ENCODE data around the gene RCAN1. TPM values are rescaled to one million over a fixed set of nuclear protein-coding genes. Genes with fewer than 3 reads are reported as not detected.

The RCAN1 gene
- polyA plus RNA-seq, 3 donors: 5.2 to 17.5 (median 15.1) TPM

DNA sequence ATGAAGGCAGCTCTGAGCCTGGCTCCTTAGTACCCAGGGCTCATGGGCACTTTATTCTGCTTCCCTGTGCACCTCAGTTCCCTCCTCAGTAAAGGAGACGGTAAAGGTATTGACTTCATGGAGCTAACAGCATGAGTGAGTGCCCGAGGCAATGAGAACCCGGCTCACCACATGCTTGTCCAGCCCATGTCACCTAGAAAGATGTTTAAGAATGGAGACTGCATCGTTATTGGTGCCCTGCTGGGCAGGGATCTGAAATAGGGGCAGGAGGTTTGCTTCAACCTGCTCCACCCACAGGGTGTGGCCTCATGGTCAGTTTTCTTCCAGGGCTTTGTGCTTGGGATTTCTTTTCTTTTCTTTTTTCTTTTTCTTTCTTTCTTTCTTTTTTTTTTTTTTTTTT lies 95.9 kb downstream of the RCAN1 start:
- no peak for DNase-seq
- Histone ChIP-seq H3K27ac (ENCODE audit: low read depth in 1 of 2, low read length in 2 of 2) (peak overlapping the region in 1 of 2 donors; percentile 82), H3K4me1 (ENCODE audit: control insufficient read depth in 1 of 2, insufficient read depth in 2 of 2, low read length in 2 of 2) (peaks cover 67 to 71% of the 10 kb centered on the region in 2 donors), H2AFZ (ENCODE audit: insufficient read depth, low read depth, low read length, poor library complexity, severe bottlenecking) (no peak overlapping the region), H3K27me3 (ENCODE audit: control insufficient read depth in 2 of 2, insufficient read depth in 2 of 2, low read length in 2 of 2) (no peaks in the 10 kb centered on the region), H3K4me2 (replicated peaks; ENCODE audit: extremely low read depth, low read length, poor library complexity, severe bottlenecking) (no peak overlapping the region), H4K20me1 (ENCODE audit: insufficient read depth, low read length) (no peaks in the 10 kb centered on the region), H3K36me3 (replicated peaks in 1 of 2; ENCODE audit: control insufficient read depth in 1 of 2, insufficient read depth in 2 of 2, low read length in 2 of 2) (peaks cover 0 to 5% of the 10 kb centered on the region in 2 donors), H3K9me3 (replicated peaks in 1 of 2; ENCODE audit: control insufficient read depth in 1 of 2, insufficient read depth in 1 of 2, low read length in 2 of 2) (no peaks in the 10 kb centered on the region), H3K79me2 (ENCODE audit: insufficient read depth, low read length) (peaks cover 14% of the 10 kb centered on the region), H3K4me3 (replicated peaks in 1 of 3; ENCODE audit: low read depth in 2 of 3, low read length in 3 of 3) (no peak overlapping the region), H3K9ac (ENCODE audit: insufficient read depth, low read length, poor library complexity, severe bottlenecking) (no peak overlapping the region)
- H3K4me1 Mint-ChIP-seq: peaks cover 74% of the 10 kb centered on the region
- peaks cover 20 to 34% of the 10 kb centered on the region in 2 donors for H3K36me3 Mint-ChIP-seq
- 90% methylated on average over 2 of the region's 4 CpGs for WGBS (ENCODE audit: insufficient coverage)
- peaks cover 0 to 2% (median 0%) of the 10 kb centered on the region in 3 donors for H3K27me3 Mint-ChIP-seq (ENCODE audit: low read depth in 3 of 3)
- intact Hi-C loops (cut with micrococcal nuclease): no loop called here
- H3K4me3 Mint-ChIP-seq: no peak overlapping the region
- H3K27ac Mint-ChIP-seq: peak overlapping the region; percentile 24 to 87 (median 68)
- TF ChIP-seq, protein P1, sequence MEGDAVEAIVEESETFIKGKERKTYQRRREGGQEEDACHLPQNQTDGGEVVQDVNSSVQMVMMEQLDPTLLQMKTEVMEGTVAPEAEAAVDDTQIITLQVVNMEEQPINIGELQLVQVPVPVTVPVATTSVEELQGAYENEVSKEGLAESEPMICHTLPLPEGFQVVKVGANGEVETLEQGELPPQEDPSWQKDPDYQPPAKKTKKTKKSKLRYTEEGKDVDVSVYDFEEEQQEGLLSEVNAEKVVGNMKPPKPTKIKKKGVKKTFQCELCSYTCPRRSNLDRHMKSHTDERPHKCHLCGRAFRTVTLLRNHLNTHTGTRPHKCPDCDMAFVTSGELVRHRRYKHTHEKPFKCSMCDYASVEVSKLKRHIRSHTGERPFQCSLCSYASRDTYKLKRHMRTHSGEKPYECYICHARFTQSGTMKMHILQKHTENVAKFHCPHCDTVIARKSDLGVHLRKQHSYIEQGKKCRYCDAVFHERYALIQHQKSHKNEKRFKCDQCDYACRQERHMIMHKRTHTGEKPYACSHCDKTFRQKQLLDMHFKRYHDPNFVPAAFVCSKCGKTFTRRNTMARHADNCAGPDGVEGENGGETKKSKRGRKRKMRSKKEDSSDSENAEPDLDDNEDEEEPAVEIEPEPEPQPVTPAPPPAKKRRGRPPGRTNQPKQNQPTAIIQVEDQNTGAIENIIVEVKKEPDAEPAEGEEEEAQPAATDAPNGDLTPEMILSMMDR (IDR thresholded peaks at IDR 0.05): no peak
- no peaks in the 10 kb centered on the region for H3K9me3 Mint-ChIP-seq

DNA sequence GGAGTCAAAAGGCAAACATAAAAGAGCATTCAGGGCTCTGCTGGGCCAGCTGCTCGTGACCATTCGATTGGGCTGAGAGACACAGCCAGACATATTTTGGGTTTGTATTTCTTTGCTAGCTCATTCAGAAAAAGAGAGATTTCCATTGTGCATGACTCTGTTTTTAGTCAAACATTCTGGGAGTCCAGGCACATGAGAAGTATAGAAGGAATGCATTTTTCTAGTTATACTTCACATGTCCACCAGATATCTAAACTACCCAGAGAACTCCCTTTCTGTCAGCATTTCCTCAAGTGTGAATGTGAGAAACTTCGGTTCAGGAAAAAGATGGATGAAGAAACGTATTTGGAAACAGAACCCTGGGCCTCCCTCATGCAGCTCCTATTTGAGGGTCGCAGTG lies 96.6 kb downstream of the RCAN1 start:
- no peak overlapping the region for H2AFZ ChIP-seq (ENCODE audit: insufficient read depth, low read depth, low read length, poor library complexity, severe bottlenecking)
- Mint-ChIP-seq H3K36me3 (peaks cover 20 to 34% of the 10 kb centered on the region in 2 donors), H3K4me3 (no peak overlapping the region), H3K9me3 (no peaks in the 10 kb centered on the region), H3K4me1 (peaks cover 80% of the 10 kb centered on the region), H3K27me3 (ENCODE audit: low read depth in 3 of 3) (peaks cover 0 to 2% (median 0%) of the 10 kb centered on the region in 3 donors), H3K27ac (peak overlapping the region in 6 of 7 donors; percentile 81 to 91 (median 88))
- H3K27me3 ChIP-seq (ENCODE audit: control insufficient read depth in 2 of 2, insufficient read depth in 2 of 2, low read length in 2 of 2): no peaks in the 10 kb centered on the region
- H3K36me3 ChIP-seq (replicated peaks in 1 of 2; ENCODE audit: control insufficient read depth in 1 of 2, insufficient read depth in 2 of 2, low read length in 2 of 2): peaks cover 0 to 5% of the 10 kb centered on the region in 2 donors
- H3K4me3 ChIP-seq (replicated peaks in 1 of 3; ENCODE audit: low read depth in 2 of 3, low read length in 3 of 3): peak overlapping the region in 1 of 3 experiments; percentile 22
- peak overlapping the region; percentile 54 to 82 for H3K27ac ChIP-seq (ENCODE audit: low read depth in 1 of 2, low read length in 2 of 2)
- intact Hi-C loops (cut with micrococcal nuclease): no loop called here
- no peak for DNase-seq
- peak overlapping the region; percentile 48 for H3K4me2 ChIP-seq (replicated peaks; ENCODE audit: extremely low read depth, low read length, poor library complexity, severe bottlenecking)
- peaks cover 74 to 78% of the 10 kb centered on the region in 2 donors for H3K4me1 ChIP-seq (ENCODE audit: control insufficient read depth in 1 of 2, insufficient read depth in 2 of 2, low read length in 2 of 2)
- TF ChIP-seq, protein P1 (IDR thresholded peaks at IDR 0.05): no peak
- no peak overlapping the region for H3K9ac ChIP-seq (ENCODE audit: insufficient read depth, low read length, poor library complexity, severe bottlenecking)
- peaks cover 10% of the 10 kb centered on the region for H3K79me2 ChIP-seq (ENCODE audit: insufficient read depth, low read length)
- H3K9me3 ChIP-seq (replicated peaks in 1 of 2; ENCODE audit: control insufficient read depth in 1 of 2, insufficient read depth in 1 of 2, low read length in 2 of 2): no peaks in the 10 kb centered on the region
- 90% methylated on average over 5 of the region's 5 CpGs for whole genome bisulfite sequencing (ENCODE audit: insufficient coverage)
- no peaks in the 10 kb centered on the region for H4K20me1 ChIP-seq (ENCODE audit: insufficient read depth, low read length)
